ENCODE measurements around the gene PPARA. TPM values are rescaled to one million over a fixed set of nuclear protein-coding genes. Genes with fewer than 3 reads are reported as not detected.
A peak's percentile ranks its signal among the peaks of the same experiment; 100 is the strongest.

The PPARA gene
- total RNA-seq, 1 donor from 2014 or later, result 4.9 TPM

GRCh38 chr22:46113110-46113909 lies 37.0 kb upstream of the PPARA start:
- DNase-seq (ENCODE audit: low spot score in 2 of 2) (no peak), FAIRE-seq (no peak)

GRCh38 chr22:46113910-46114517 lies 36.3 kb upstream of the PPARA start:
- no peak for DNase-seq (ENCODE audit: low spot score in 2 of 2)
- FAIRE-seq, result no peak

- DNase-seq (ENCODE audit: low spot score in 2 of 2) (no peak), FAIRE-seq (no peak)
These were observed 35.6 kb upstream of the PPARA start for GRCh38 chr22:46114518-46115387.

GRCh38 chr22:46115388-46115678 lies 35.0 kb upstream of the PPARA start:
- FAIRE-seq, result no peak

GRCh38 chr22:46115755-46116490 lies 34.4 kb upstream of the PPARA start:
- DNase-seq (ENCODE audit: low spot score in 2 of 2) (no peak), FAIRE-seq (no peak)

More at GRCh38 chr22:46115388-46115678, 35.0 kb upstream of the PPARA start:
- DNase-seq (ENCODE audit: low spot score in 2 of 2), result no peak

GRCh38 chr22:46116491-46116958 lies 33.8 kb upstream of the PPARA start:
- DNase-seq (ENCODE audit: low spot score in 2 of 2), result peak; percentile 94 to 98
- no peak for FAIRE-seq

GRCh38 chr22:46117206-46118199 lies 32.8 kb upstream of the PPARA start:
- FAIRE-seq (no peak), DNase-seq (ENCODE audit: low spot score in 2 of 2) (no peak)

GRCh38 chr22:46119093-46119728 lies 31.1 kb upstream of the PPARA start:
- no peak for DNase-seq (ENCODE audit: low spot score in 2 of 2)
- no peak for FAIRE-seq

GRCh38 chr22:46119729-46120419 lies 30.5 kb upstream of the PPARA start:
- FAIRE-seq (no peak), DNase-seq (ENCODE audit: low spot score in 2 of 2) (no peak)

GRCh38 chr22:46120420-46120737 lies 29.9 kb upstream of the PPARA start:
- DNase-seq (ENCODE audit: low spot score in 2 of 2) (no peak), FAIRE-seq (no peak)

GRCh38 chr22:46121079-46121478 lies 29.2 kb upstream of the PPARA start:
- FAIRE-seq (no peak), DNase-seq (ENCODE audit: low spot score in 2 of 2) (no peak)

- no peak for FAIRE-seq
- no peak for DNase-seq (ENCODE audit: low spot score in 2 of 2)
These were observed 28.6 kb upstream of the PPARA start for GRCh38 chr22:46121523-46122287.

- DNase-seq (ENCODE audit: low spot score in 2 of 2) (peak; percentile 90 to 96), FAIRE-seq (no peak)
These were observed 27.8 kb upstream of the PPARA start for GRCh38 chr22:46122511-46122971.

- DNase-seq (ENCODE audit: low spot score in 2 of 2), result no peak
- FAIRE-seq, result no peak
These were observed 27.2 kb upstream of the PPARA start for GRCh38 chr22:46122980-46123693.

GRCh38 chr22:46123694-46124382 lies 26.5 kb upstream of the PPARA start:
- DNase-seq (ENCODE audit: low spot score in 2 of 2) (no peak), FAIRE-seq (no peak)

Data from frontal cortex (tissue), 4 donors.